HepG2 (cell line): ENCODE results near the gene RBBP9. TPM values are rescaled to one million over a fixed set of nuclear protein-coding genes. Genes with fewer than 3 reads are reported as not detected.

Experiments used
- CEBPB ChIP-seq: IDR thresholded peaks from 2 replicates; pipeline ENCODE4 v1.6.1; 2011; ENCODE audit warnings: low read depth, low read length, improper control_type of control experiment, borderline replicate concordance
- FOXC1 ChIP-seq: sonication (generic); formaldehyde crosslinking; IDR thresholded peaks from 2 replicates; pipeline ENCODE4 v1.8.0; 2022; ENCODE audit warnings: mild to moderate bottlenecking, missing genetic modification reagents, borderline replicate concordance
- FOXJ3 ChIP-seq: sonication (generic); formaldehyde crosslinking; IDR thresholded peaks from 2 replicates; pipeline ENCODE4 v1.4.0; 2020; ENCODE audit warnings: missing genetic modification reagents, mild to moderate bottlenecking, borderline replicate concordance
- KDM1A ChIP-seq: IDR thresholded peaks from 2 replicates; pipeline ENCODE4 v1.6.1; 2016; ENCODE audit warnings: missing compliant biosample characterization
- RFX3 ChIP-seq: IDR thresholded peaks from 2 replicates; pipeline ENCODE4 v1.6.1; 2016; ENCODE audit warnings: missing biosample characterization, missing genetic modification reagents
- RORA ChIP-seq: sonication (generic); formaldehyde crosslinking; IDR thresholded peaks from 2 replicates; pipeline ENCODE4 v1.5.0; 2020; ENCODE audit warnings: mild to moderate bottlenecking, missing genetic modification reagents, moderate library complexity
- STAG1 ChIP-seq: sonication (generic); formaldehyde crosslinking; IDR thresholded peaks from 2 replicates; pipeline ENCODE4 v1.4.0; 2020; ENCODE audit warnings: missing genetic modification reagents
- ZNF180 ChIP-seq: sonication (generic); formaldehyde crosslinking; IDR thresholded peaks from 2 replicates; pipeline ENCODE4 v1.4.0; 2020; ENCODE audit warnings: low read depth, missing genetic modification reagents, borderline replicate concordance
- ZNF660 ChIP-seq: sonication (generic); formaldehyde crosslinking; IDR thresholded peaks from 2 replicates; pipeline ENCODE4 v1.5.1; 2020; ENCODE audit warnings: mild to moderate bottlenecking, low read depth, missing genetic modification reagents, borderline replicate concordance
- ZNF724P ChIP-seq: sonication (generic); formaldehyde crosslinking; IDR thresholded peaks from 2 replicates; pipeline ENCODE4 v1.8.0; 2022; ENCODE audit warnings: missing genetic modification reagents, borderline replicate concordance
- ZSCAN20 ChIP-seq: sonication (generic); formaldehyde crosslinking; IDR thresholded peaks from 2 replicates; pipeline ENCODE4 v1.4.0; 2020; ENCODE audit warnings: missing genetic modification reagents, mild to moderate bottlenecking, borderline replicate concordance
- polyA plus RNA-seq, 8 experiments: library from polyadenylated mRNA; depleted of rRNA in 3 of 8; stranded (reverse) in 7 of 8; unstranded in 1 of 8; fragments of >200 nt; fragmentation: Illumina TruSeq in 4 of 8; extraction: Trizol in 4 of 8; gene quantifications; 2 replicates each; pipeline versions ENCODE4 v1.2.1 to v1.2.3, GENCODE V29; 2011 to 2016; ENCODE audit warnings: low read depth in 4 of 8, missing spikeins in 1 of 8, mixed read lengths in 1 of 8; ENCODE audit not compliant: insufficient read depth in 1 of 8
- total RNA-seq, 5 experiments: library from RNA; depleted of rRNA; stranded (reverse); fragments of >200 nt; fragmentation: Illumina TruSeq; extraction: Trizol; gene quantifications; 2 replicates each; pipeline ENCODE4 v1.2.3, GENCODE V29; 2016; ENCODE audit warnings: low read depth in 1 of 5
- TF ChIP-seq, protein P1 (sequence below): sonication (generic); formaldehyde crosslinking; IDR thresholded peaks from 2 replicates; pipeline ENCODE4 v1.8.0; 2022; ENCODE audit warnings: missing genetic modification reagents, mild to moderate bottlenecking, borderline replicate concordance
- TF ChIP-seq, protein P2 (sequence below): sonication (generic); formaldehyde crosslinking; IDR thresholded peaks from 2 replicates; pipeline ENCODE4 v1.8.0; 2022; ENCODE audit warnings: mild to moderate bottlenecking, missing genetic modification reagents, moderate library complexity
- TF ChIP-seq, protein P3 (sequence below): sonication (generic); formaldehyde crosslinking; IDR thresholded peaks from 2 replicates; pipeline ENCODE4 v1.4.0; 2020; ENCODE audit warnings: missing genetic modification reagents, borderline replicate concordance
- TF ChIP-seq, protein P4 (sequence below): sonication (generic); formaldehyde crosslinking; IDR thresholded peaks from 2 replicates; pipeline ENCODE4 v1.4.0; 2020; ENCODE audit warnings: missing genetic modification reagents, borderline replicate concordance
- TF ChIP-seq, protein P5 (sequence below): sonication (generic); formaldehyde crosslinking; IDR thresholded peaks from 2 replicates; pipeline ENCODE4 v1.9.0; 2022; ENCODE audit warnings: low read depth, missing genetic modification reagents

Gene RBBP9
- total and polyA plus RNA-seq, 2 of the 13 experiments (the other 11 are each of a cell fraction or from before 2014, with no cell fraction given), result 28.0 to 56.3 TPM

DNA sequence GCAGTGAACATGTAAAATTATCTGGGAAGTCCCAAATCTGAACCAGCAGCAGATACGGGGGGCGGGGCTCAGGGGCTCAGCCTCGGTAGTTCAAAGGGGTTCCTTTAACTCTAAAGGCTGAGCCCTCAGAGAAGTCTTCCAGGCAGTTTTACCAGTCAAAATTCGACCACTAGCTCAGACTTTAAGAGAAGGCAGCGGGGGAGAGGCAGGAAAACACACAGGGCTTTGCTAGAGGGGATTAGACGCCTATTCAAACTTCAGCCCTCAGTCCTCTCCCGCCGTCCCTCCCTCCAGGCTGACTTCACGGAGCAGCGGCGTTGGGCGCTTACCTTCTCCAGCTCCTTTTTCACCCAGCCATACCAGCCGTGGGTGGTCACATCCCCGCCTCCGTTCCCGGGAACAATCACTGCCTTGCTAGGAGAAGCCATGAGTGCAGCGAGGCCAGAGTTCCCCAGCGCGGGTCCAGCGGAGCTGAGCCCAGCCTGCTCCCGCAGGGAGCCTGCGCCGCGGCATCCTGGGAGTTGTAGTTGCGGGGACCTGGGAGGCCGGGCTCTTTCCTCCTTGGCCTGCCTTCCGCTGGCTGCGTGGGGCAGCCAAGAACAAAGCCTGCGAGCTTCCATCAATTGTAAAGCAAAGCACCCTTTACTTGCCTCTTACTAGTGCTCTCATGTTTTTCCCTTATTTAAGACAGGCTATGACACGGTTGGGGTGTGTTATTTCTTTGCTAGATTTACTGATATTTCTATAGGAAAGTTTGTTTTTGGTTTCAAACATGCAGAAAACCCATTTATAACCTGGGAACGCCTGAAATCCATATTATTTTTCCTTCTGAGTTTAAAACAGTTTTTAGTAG lies at the start of gene RBBP9 (continued):
- TF ChIP-seq ZNF660 (CRISPR knock-in tag) (no peak), STAG1 (peak; percentile 18), ZNF724P (CRISPR knock-in tag) (peak; percentile 92; the same call in 1 of the 2 replicates), FOXJ3 (CRISPR knock-in tag) (no peak), KDM1A (CRISPR knock-in tag) (no peak), RORA (no peak), ZSCAN20 (peak; percentile 41; the same call in 1 of the 2 replicates), RFX3 (CRISPR knock-in tag) (no peak; the same call in 1 of the 2 replicates), ZNF180 (CRISPR knock-in tag) (no peak), FOXC1 (peak; percentile 93; the same call in 1 of the 2 replicates), CEBPB (no peak)
- TF ChIP-seq, protein P1, sequence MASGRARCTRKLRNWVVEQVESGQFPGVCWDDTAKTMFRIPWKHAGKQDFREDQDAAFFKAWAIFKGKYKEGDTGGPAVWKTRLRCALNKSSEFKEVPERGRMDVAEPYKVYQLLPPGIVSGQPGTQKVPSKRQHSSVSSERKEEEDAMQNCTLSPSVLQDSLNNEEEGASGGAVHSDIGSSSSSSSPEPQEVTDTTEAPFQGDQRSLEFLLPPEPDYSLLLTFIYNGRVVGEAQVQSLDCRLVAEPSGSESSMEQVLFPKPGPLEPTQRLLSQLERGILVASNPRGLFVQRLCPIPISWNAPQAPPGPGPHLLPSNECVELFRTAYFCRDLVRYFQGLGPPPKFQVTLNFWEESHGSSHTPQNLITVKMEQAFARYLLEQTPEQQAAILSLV, result peak; percentile 96
- TF ChIP-seq, protein P2, sequence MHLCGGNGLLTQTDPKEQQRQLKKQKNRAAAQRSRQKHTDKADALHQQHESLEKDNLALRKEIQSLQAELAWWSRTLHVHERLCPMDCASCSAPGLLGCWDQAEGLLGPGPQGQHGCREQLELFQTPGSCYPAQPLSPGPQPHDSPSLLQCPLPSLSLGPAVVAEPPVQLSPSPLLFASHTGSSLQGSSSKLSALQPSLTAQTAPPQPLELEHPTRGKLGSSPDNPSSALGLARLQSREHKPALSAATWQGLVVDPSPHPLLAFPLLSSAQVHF (CRISPR knock-in tag), result no peak; the same call in 1 of the 2 replicates
- TF ChIP-seq, protein P3, sequence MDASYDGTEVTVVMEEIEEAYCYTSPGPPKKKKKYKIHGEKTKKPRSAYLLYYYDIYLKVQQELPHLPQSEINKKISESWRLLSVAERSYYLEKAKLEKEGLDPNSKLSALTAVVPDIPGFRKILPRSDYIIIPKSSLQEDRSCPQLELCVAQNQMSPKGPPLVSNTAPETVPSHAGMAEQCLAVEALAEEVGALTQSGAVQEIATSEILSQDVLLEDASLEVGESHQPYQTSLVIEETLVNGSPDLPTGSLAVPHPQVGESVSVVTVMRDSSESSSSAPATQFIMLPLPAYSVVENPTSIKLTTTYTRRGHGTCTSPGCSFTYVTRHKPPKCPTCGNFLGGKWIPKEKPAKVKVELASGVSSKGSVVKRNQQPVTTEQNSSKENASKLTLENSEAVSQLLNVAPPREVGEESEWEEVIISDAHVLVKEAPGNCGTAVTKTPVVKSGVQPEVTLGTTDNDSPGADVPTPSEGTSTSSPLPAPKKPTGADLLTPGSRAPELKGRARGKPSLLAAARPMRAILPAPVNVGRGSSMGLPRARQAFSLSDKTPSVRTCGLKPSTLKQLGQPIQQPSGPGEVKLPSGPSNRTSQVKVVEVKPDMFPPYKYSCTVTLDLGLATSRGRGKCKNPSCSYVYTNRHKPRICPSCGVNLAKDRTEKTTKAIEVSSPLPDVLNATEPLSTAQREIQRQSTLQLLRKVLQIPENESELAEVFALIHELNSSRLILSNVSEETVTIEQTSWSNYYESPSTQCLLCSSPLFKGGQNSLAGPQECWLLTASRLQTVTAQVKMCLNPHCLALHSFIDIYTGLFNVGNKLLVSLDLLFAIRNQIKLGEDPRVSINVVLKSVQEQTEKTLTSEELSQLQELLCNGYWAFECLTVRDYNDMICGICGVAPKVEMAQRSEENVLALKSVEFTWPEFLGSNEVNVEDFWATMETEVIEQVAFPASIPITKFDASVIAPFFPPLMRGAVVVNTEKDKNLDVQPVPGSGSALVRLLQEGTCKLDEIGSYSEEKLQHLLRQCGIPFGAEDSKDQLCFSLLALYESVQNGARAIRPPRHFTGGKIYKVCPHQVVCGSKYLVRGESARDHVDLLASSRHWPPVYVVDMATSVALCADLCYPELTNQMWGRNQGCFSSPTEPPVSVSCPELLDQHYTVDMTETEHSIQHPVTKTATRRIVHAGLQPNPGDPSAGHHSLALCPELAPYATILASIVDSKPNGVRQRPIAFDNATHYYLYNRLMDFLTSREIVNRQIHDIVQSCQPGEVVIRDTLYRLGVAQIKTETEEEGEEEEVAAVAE (CRISPR knock-in tag), result peak; percentile 96
- TF ChIP-seq, protein P4, sequence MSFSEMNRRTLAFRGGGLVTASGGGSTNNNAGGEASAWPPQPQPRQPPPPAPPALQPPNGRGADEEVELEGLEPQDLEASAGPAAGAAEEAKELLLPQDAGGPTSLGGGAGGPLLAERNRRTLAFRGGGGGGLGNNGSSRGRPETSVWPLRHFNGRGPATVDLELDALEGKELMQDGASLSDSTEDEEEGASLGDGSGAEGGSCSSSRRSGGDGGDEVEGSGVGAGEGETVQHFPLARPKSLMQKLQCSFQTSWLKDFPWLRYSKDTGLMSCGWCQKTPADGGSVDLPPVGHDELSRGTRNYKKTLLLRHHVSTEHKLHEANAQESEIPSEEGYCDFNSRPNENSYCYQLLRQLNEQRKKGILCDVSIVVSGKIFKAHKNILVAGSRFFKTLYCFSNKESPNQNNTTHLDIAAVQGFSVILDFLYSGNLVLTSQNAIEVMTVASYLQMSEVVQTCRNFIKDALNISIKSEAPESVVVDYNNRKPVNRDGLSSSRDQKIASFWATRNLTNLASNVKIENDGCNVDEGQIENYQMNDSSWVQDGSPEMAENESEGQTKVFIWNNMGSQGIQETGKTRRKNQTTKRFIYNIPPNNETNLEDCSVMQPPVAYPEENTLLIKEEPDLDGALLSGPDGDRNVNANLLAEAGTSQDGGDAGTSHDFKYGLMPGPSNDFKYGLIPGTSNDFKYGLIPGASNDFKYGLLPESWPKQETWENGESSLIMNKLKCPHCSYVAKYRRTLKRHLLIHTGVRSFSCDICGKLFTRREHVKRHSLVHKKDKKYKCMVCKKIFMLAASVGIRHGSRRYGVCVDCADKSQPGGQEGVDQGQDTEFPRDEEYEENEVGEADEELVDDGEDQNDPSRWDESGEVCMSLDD, result peak; percentile 78; the same call in 1 of the 2 replicates
- TF ChIP-seq, protein P5, sequence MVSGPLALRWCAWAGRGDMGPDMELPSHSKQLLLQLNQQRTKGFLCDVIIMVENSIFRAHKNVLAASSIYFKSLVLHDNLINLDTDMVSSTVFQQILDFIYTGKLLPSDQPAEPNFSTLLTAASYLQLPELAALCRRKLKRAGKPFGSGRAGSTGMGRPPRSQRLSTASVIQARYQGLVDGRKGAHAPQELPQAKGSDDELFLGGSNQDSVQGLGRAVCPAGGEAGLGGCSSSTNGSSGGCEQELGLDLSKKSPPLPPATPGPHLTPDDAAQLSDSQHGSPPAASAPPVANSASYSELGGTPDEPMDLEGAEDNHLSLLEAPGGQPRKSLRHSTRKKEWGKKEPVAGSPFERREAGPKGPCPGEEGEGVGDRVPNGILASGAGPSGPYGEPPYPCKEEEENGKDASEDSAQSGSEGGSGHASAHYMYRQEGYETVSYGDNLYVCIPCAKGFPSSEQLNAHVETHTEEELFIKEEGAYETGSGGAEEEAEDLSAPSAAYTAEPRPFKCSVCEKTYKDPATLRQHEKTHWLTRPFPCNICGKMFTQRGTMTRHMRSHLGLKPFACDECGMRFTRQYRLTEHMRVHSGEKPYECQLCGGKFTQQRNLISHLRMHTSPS (CRISPR knock-in tag), result 0 out of 2 replicates have a peak, but pooled peaks have one; percentile 40
